ENCODE measurements around the gene RAP2B. TPM values are rescaled to one million over a fixed set of nuclear protein-coding genes. Genes with fewer than 3 reads are reported as not detected.
"Not testable (repeated sequence)": the region's sequence is repeated elsewhere in the genome, so short reads cannot be mapped to it uniquely, and the experiment has no call there.

Gene RAP2B
- polyA plus RNA-seq, 3 donors from 2014 or later = 15.9 to 29.8 (median 23.2) TPM

- H3K4me1 Mint-ChIP-seq = peaks cover 13 to 19% of the 10 kb centered on the region in 2 donors
- no peaks in the 10 kb centered on the region for H3K36me3 Mint-ChIP-seq
- no peaks in the 10 kb centered on the region for H3K9me3 Mint-ChIP-seq
- H3K27ac Mint-ChIP-seq = no peak overlapping the region
- no peak overlapping the region for H3K4me3 Mint-ChIP-seq
- H3K27me3 Mint-ChIP-seq (ENCODE audit: low read depth in 3 of 3) = peaks cover 0 to 2% (median 1%) of the 10 kb centered on the region in 3 donors
- no peak for DNase-seq
These were observed 16.6 kb upstream of the RAP2B start for GRCh38 chr3:153145454-153145853.

- no peak overlapping the region for H3K4me3 Mint-ChIP-seq
- peaks cover 0 to 2% (median 1%) of the 10 kb centered on the region in 3 donors for H3K27me3 Mint-ChIP-seq (ENCODE audit: low read depth in 3 of 3)
- no peak overlapping the region for H3K27ac Mint-ChIP-seq
- no peaks in the 10 kb centered on the region for H3K9me3 Mint-ChIP-seq
- DNase-seq = no peak
- H3K36me3 Mint-ChIP-seq = no peaks in the 10 kb centered on the region
- H3K4me1 Mint-ChIP-seq = peaks cover 3 to 10% of the 10 kb centered on the region in 2 donors
These were observed 15.6 kb upstream of the RAP2B start for GRCh38 chr3:153146191-153147053.

- Mint-ChIP-seq H3K4me1 (no peaks in the 10 kb centered on the region), H3K9me3 (no peaks in the 10 kb centered on the region), H3K4me3 (no peak overlapping the region), H3K36me3 (no peaks in the 10 kb centered on the region), H3K27me3 (ENCODE audit: low read depth in 3 of 3) (no peaks in the 10 kb centered on the region), H3K27ac (no peak overlapping the region)
- no peak for DNase-seq
These were observed 11.0 kb upstream of the RAP2B start for GRCh38 chr3:153150991-153151390.

- DNase-seq; H3K27ac Mint-ChIP-seq; H3K27me3 Mint-ChIP-seq (ENCODE audit: low read depth in 3 of 3); H3K36me3 Mint-ChIP-seq; H3K9me3 Mint-ChIP-seq; H3K4me3 Mint-ChIP-seq: not testable (repeated sequence)
- peaks cover 5 to 13% of the 10 kb centered on the region in 2 donors for H3K4me1 Mint-ChIP-seq
These were observed 6.2 kb upstream of the RAP2B start for GRCh38 chr3:153155786-153156185.

- Mint-ChIP-seq H3K36me3 (no peaks in the 10 kb centered on the region), H3K27ac (no peak overlapping the region), H3K9me3 (peaks cover 0 to 2% (median 0%) of the 10 kb centered on the region in 6 donors), H3K4me1 (peaks cover 8 to 14% of the 10 kb centered on the region in 2 donors), H3K4me3 (no peak overlapping the region), H3K27me3 (ENCODE audit: low read depth in 3 of 3) (peaks cover 17 to 24% (median 23%) of the 10 kb centered on the region in 3 donors)
- no peak for DNase-seq
These were observed 3.8 kb upstream of the RAP2B start for GRCh38 chr3:153158189-153158588.

GRCh38 chr3:153158961-153159735 is 2.9 kb upstream of the RAP2B start:
- H3K4me3 Mint-ChIP-seq = peak overlapping the region; percentile 17 to 100 (median 93)
- DNase-seq = no peak

GRCh38 chr3:153159771-153160397 is 2.1 kb upstream of the RAP2B start:
- Mint-ChIP-seq H3K9me3 (peaks cover 0 to 2% (median 0%) of the 10 kb centered on the region in 6 donors), H3K36me3 (peaks cover 0 to 3% (median 0%) of the 10 kb centered on the region in 3 donors), H3K27me3 (ENCODE audit: low read depth in 3 of 3) (peaks cover 18 to 32% (median 27%) of the 10 kb centered on the region in 3 donors), H3K27ac (peak overlapping the region; percentile 96 to 98 (median 96)), H3K4me1 (peaks cover 23 to 31% of the 10 kb centered on the region in 2 donors), H3K4me3 (peak overlapping the region; percentile 83 to 100 (median 97))
- no peak for DNase-seq

More at GRCh38 chr3:153158961-153159735, 2.9 kb upstream of the RAP2B start:
- peaks cover 0 to 3% (median 0%) of the 10 kb centered on the region in 3 donors for H3K36me3 Mint-ChIP-seq
- peak overlapping the region; percentile 62 to 98 (median 96) for H3K27ac Mint-ChIP-seq
- H3K4me1 Mint-ChIP-seq = peaks cover 16 to 24% of the 10 kb centered on the region in 2 donors
- H3K27me3 Mint-ChIP-seq (ENCODE audit: low read depth in 3 of 3) = peaks cover 17 to 30% (median 27%) of the 10 kb centered on the region in 3 donors
- H3K9me3 Mint-ChIP-seq = peaks cover 0 to 2% (median 0%) of the 10 kb centered on the region in 6 donors

GRCh38 chr3:153160451-153161137 is 1.4 kb upstream of the RAP2B start:
- Mint-ChIP-seq H3K36me3 (peaks cover 0 to 6% (median 0%) of the 10 kb centered on the region in 3 donors), H3K27me3 (ENCODE audit: low read depth in 3 of 3) (peaks cover 25 to 32% (median 29%) of the 10 kb centered on the region in 3 donors), H3K9me3 (peaks cover 0 to 2% (median 0%) of the 10 kb centered on the region in 6 donors), H3K4me1 (peaks cover 30 to 38% of the 10 kb centered on the region in 2 donors), H3K4me3 (peak overlapping the region; percentile 83 to 100 (median 97)), H3K27ac (peak overlapping the region; percentile 96 to 98 (median 96))
- DNase-seq = peak; percentile 77 to 79 (median 79)

- peak; percentile 92 to 93 (median 93) for DNase-seq
- Mint-ChIP-seq H3K4me3 (peak overlapping the region; percentile 83 to 100 (median 97)), H3K9me3 (peaks cover 0 to 2% (median 0%) of the 10 kb centered on the region in 6 donors), H3K36me3 (peaks cover 0 to 6% (median 0%) of the 10 kb centered on the region in 3 donors), H3K27ac (peak overlapping the region; percentile 96 to 98 (median 96)), H3K4me1 (peaks cover 36 to 45% of the 10 kb centered on the region in 2 donors), H3K27me3 (ENCODE audit: low read depth in 3 of 3) (peaks cover 26 to 32% (median 29%) of the 10 kb centered on the region in 3 donors)
These were observed 800 bp upstream of the RAP2B start for GRCh38 chr3:153161138-153161713.

- Mint-ChIP-seq H3K9me3 (peaks cover 0 to 2% (median 0%) of the 10 kb centered on the region in 6 donors), H3K36me3 (peaks cover 0 to 6% (median 0%) of the 10 kb centered on the region in 3 donors), H3K4me3 (peak overlapping the region; percentile 81 to 100 (median 93)), H3K27me3 (ENCODE audit: low read depth in 3 of 3) (peaks cover 26 to 32% (median 29%) of the 10 kb centered on the region in 3 donors), H3K4me1 (peaks cover 51 to 60% of the 10 kb centered on the region in 2 donors), H3K27ac (peak overlapping the region; percentile 89 to 95 (median 90))
- DNase-seq = peak; percentile 33 to 45 (median 44)
These were observed 727 bp downstream of the RAP2B start for GRCh38 chr3:153162513-153163392.

- peaks cover 57 to 66% of the 10 kb centered on the region in 2 donors for H3K4me1 Mint-ChIP-seq
- H3K27me3 Mint-ChIP-seq (ENCODE audit: low read depth in 3 of 3) = peaks cover 26 to 32% (median 29%) of the 10 kb centered on the region in 3 donors
- H3K36me3 Mint-ChIP-seq = peaks cover 0 to 6% (median 0%) of the 10 kb centered on the region in 3 donors
- no peak for DNase-seq
- H3K4me3 Mint-ChIP-seq = peak overlapping the region; percentile 81 to 100 (median 93)
- H3K27ac Mint-ChIP-seq = peak overlapping the region; percentile 89 to 99 (median 90)
- peaks cover 0 to 2% (median 0%) of the 10 kb centered on the region in 6 donors for H3K9me3 Mint-ChIP-seq
These were observed 1.3 kb downstream of the RAP2B start for GRCh38 chr3:153163393-153163724.

All from immature natural killer cell (primary cell).